Spinal cord (tissue), 10 donors: ENCODE data around the gene ZNF467. TPM values are rescaled to one million over a fixed set of nuclear protein-coding genes. Genes with fewer than 3 reads are reported as not detected.

ENCODE experiments used
- DNase-seq, 6 donors: peaks; one replicate each; pipeline versions ENCODE4 v3.0.0 to v3.0.0-alpha.2; 2013 to 2015; ENCODE audit warnings: low spot score in 6 of 6, low read depth in 4 of 6
- H3K27ac ChIP-seq: one replicate; pipeline ENCODE4 v1.5.1; 2013; ENCODE audit warnings: low read depth, low read length, control low read depth
- H3K27me3 ChIP-seq: one replicate; pipeline ENCODE4 v1.6.1; 2013; ENCODE audit warnings: low read length; ENCODE audit not compliant: control insufficient read depth, insufficient read depth
- H3K36me3 ChIP-seq: one replicate; pipeline ENCODE4 v1.6.1; 2013; ENCODE audit warnings: low read length; ENCODE audit not compliant: control insufficient read depth, insufficient read depth
- H3K4me1 ChIP-seq: one replicate; pipeline ENCODE4 v1.6.1; 2013; ENCODE audit warnings: low read length; ENCODE audit not compliant: control insufficient read depth, insufficient read depth
- H3K4me3 ChIP-seq: one replicate; pipeline ENCODE4 v1.5.1; 2013; ENCODE audit warnings: low read depth, low read length, control low read depth
- H3K9me3 ChIP-seq: one replicate; pipeline ENCODE4 v1.6.1; 2013; ENCODE audit warnings: low read length; ENCODE audit not compliant: control insufficient read depth, insufficient read depth
- WGBS: methylation state at CpG from one replicate; pipeline ENCODE4 v1.1.5; 2013; ENCODE audit warnings: missing lambda C conversion rate; ENCODE audit not compliant: insufficient coverage; 5-methylcytosine and 5-hydroxymethylcytosine counted together
- polyA plus RNA-seq, 2 donors: library from polyadenylated mRNA; unstranded; fragments of 120-200 nt; gene quantifications; one replicate each; pipeline ENCODE4 v1.2.1, GENCODE V29; 2013; ENCODE audit not compliant: insufficient read length in 2 of 2
- total RNA-seq, 2 donors: library from RNA; depleted of rRNA in 1 of 2; stranded (reverse); fragments of 120-200 nt in 1 of 2; fragments of >200 nt in 1 of 2; gene quantifications; one replicate each; pipeline versions ENCODE4 v1.2.3 to v1.2.4, GENCODE V29; 2013 to 2014
- donor health status: healthy.

The ZNF467 gene
- total and polyA plus RNA-seq, 4 donors = 2.8 to 17.5 (median 7.8) TPM

GRCh38 chr7:149759093-149759860, 14.1 kb downstream of the ZNF467 start:
- 81% methylated on average over 7 of the region's 12 CpGs for WGBS

GRCh38 chr7:149753375-149754233, 19.8 kb downstream of the ZNF467 start:
- H3K4me3 ChIP-seq = no peak overlapping the region
- H3K27me3 ChIP-seq = no peaks in the 10 kb centered on the region
- no peaks in the 10 kb centered on the region for H3K36me3 ChIP-seq
- no peaks in the 10 kb centered on the region for H3K9me3 ChIP-seq
- DNase-seq = peak in 2 of 6 donors; percentile 60 to 62
- no peak overlapping the region for H3K27ac ChIP-seq
- H3K4me1 ChIP-seq = peaks cover 7% of the 10 kb centered on the region
- WGBS = 55% methylated on average over 11 of the region's 20 CpGs

More at GRCh38 chr7:149759093-149759860, 14.1 kb downstream of the ZNF467 start:
- Histone ChIP-seq H3K36me3 (peaks cover 1% of the 10 kb centered on the region), H3K4me3 (no peak overlapping the region), H3K4me1 (peaks cover 2% of the 10 kb centered on the region), H3K9me3 (no peaks in the 10 kb centered on the region), H3K27ac (no peak overlapping the region), H3K27me3 (peaks cover 19% of the 10 kb centered on the region)
- no peak for DNase-seq

- no peak overlapping the region for H3K4me3 ChIP-seq
- H3K36me3 ChIP-seq = no peaks in the 10 kb centered on the region
- H3K9me3 ChIP-seq = no peaks in the 10 kb centered on the region
- WGBS = 82% methylated on average over 5 of the region's 5 CpGs
- DNase-seq = no peak
- H3K4me1 ChIP-seq = peaks cover 7% of the 10 kb centered on the region
- H3K27ac ChIP-seq = no peak overlapping the region
- no peaks in the 10 kb centered on the region for H3K27me3 ChIP-seq
These were observed 20.7 kb downstream of the ZNF467 start for GRCh38 chr7:149752646-149753045.

GRCh38 chr7:149751043-149751775, 22.2 kb downstream of the ZNF467 start:
- WGBS = 48% methylated on average over 7 of the region's 8 CpGs
- DNase-seq = no peak
- no peak overlapping the region for H3K27ac ChIP-seq

GRCh38 chr7:149750122-149750845, 23.1 kb downstream of the ZNF467 start:
- Histone ChIP-seq H3K27me3 (no peaks in the 10 kb centered on the region), H3K4me3 (no peak overlapping the region), H3K27ac (no peak overlapping the region), H3K4me1 (peaks cover 7% of the 10 kb centered on the region), H3K9me3 (no peaks in the 10 kb centered on the region), H3K36me3 (no peaks in the 10 kb centered on the region)
- WGBS = 94% methylated on average over 8 of the region's 9 CpGs
- DNase-seq = no peak

More at GRCh38 chr7:149751043-149751775, 22.2 kb downstream of the ZNF467 start:
- Histone ChIP-seq H3K36me3 (no peaks in the 10 kb centered on the region), H3K9me3 (no peaks in the 10 kb centered on the region), H3K4me1 (peaks cover 7% of the 10 kb centered on the region), H3K27me3 (no peaks in the 10 kb centered on the region), H3K4me3 (no peak overlapping the region)

GRCh38 chr7:149748076-149748874, 25.1 kb downstream of the ZNF467 start:
- H3K4me3 ChIP-seq = no peak overlapping the region
- H3K27ac ChIP-seq = no peak overlapping the region
- no peaks in the 10 kb centered on the region for H3K9me3 ChIP-seq
- whole genome bisulfite sequencing = 64% methylated on average over 6 of the region's 9 CpGs
- no peaks in the 10 kb centered on the region for H3K27me3 ChIP-seq
- no peaks in the 10 kb centered on the region for H3K36me3 ChIP-seq
- no peak for DNase-seq
- H3K4me1 ChIP-seq = peaks cover 7% of the 10 kb centered on the region

GRCh38 chr7:149743476-149744255, 29.7 kb downstream of the ZNF467 start:
- H3K4me3 ChIP-seq = no peak overlapping the region
- no peak for DNase-seq
- H3K27ac ChIP-seq = no peak overlapping the region
- no peaks in the 10 kb centered on the region for H3K36me3 ChIP-seq
- no peaks in the 10 kb centered on the region for H3K27me3 ChIP-seq
- WGBS = 52% methylated on average over 2 of the region's 4 CpGs
- no peaks in the 10 kb centered on the region for H3K9me3 ChIP-seq
- peaks cover 12% of the 10 kb centered on the region for H3K4me1 ChIP-seq

GRCh38 chr7:149742075-149742701, 31.2 kb downstream of the ZNF467 start:
- Histone ChIP-seq H3K4me1 (peaks cover 12% of the 10 kb centered on the region), H3K27me3 (no peaks in the 10 kb centered on the region), H3K36me3 (no peaks in the 10 kb centered on the region), H3K27ac (peak overlapping the region; percentile 40), H3K4me3 (peak overlapping the region; percentile 36), H3K9me3 (no peaks in the 10 kb centered on the region)
- DNase-seq = peak; percentile 63 to 94 (median 72)
- 0% methylated on average over 6 of the region's 17 CpGs for WGBS
